Eye (tissue), 1 donor: ENCODE results near the gene ARHGAP8.

ENCODE experiments used
- DNase-seq: peaks from one replicate; pipeline ENCODE4 v3.0.0-alpha.2; 2015

Gene ARHGAP8

DNA sequence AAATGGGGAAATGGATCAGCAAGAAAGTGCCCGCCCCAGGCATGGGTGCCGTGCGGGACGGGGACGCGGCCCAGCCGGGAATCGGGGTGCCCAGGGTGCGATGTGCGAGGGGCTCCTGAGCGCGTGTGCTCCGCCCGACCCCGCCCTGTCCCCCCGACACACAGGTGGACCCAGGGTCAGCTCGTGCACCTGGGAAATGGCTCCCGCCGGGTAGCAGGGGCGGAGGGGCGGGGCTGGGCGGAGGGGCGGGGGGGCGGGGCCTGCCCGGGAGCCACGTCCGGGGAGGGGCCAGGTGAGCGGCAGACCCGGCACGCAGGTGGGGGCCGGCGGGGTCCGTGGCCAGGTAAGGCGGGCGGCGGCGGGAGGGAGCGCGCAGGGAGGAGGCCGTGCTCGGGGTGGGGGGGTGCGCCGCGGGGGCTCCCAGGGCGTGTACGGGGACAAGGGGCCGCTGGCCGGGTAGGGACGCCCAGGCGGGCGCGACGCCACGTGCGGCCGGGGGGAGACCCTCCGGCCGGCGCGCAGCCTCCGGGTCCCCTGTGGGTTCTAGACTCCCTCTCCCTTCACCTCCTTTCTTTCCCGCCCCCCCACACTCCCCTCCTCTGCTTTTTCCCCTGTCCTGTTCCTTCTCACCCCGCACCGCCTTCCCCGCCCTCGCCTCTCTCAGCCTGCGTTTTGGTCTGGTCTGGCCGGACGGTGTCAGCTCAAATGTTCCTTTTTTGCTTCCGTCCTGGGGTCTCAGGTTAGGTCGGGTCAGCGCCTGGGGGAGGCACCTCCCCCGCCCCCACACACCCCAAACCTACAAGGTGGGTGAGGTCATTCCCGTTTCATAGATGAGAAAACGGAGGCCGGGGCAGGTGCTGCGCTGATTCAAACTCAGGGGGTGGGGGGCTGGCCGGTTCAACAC, at the start of gene ARHGAP8:
Gene ARHGAP8 (plus strand): TSS at position 291 of the 904 bp plus-strand sequence. CDS start 33,953 bp downstream, outside the sequence.
- peak; percentile 26 for DNase-seq

DNA sequence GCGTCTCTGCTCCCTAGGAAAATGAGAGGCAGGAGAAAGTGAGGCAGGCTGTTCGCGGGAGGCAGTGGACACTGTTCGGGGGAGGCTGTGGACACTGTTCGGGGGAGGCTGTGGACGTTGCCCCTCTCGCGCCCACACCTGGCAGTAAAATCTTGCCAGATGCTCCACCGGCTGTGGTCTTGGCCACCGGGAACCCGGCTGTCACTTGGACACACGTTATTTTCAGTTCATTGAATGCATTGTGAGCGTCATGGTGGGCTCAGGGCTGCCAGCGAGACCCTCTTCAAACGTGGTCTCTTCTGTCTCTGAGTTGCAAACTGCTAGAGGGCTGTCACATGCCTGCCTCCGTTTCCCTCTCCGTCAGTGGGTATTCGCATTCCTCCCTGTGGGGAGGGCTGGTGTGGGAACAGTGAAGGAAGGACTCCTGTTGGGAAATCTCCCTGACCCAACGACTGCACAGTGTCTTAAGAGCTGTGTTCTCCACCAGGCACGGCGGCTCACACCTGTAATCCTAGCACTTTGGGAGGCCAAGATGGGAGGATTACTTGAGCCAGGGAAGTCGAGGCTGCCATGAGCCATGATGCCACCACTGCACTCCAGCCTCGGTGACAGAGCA, 49.0 kb upstream of the ARHGAP8 start:
- peak; percentile 85 for DNase-seq

DNA sequence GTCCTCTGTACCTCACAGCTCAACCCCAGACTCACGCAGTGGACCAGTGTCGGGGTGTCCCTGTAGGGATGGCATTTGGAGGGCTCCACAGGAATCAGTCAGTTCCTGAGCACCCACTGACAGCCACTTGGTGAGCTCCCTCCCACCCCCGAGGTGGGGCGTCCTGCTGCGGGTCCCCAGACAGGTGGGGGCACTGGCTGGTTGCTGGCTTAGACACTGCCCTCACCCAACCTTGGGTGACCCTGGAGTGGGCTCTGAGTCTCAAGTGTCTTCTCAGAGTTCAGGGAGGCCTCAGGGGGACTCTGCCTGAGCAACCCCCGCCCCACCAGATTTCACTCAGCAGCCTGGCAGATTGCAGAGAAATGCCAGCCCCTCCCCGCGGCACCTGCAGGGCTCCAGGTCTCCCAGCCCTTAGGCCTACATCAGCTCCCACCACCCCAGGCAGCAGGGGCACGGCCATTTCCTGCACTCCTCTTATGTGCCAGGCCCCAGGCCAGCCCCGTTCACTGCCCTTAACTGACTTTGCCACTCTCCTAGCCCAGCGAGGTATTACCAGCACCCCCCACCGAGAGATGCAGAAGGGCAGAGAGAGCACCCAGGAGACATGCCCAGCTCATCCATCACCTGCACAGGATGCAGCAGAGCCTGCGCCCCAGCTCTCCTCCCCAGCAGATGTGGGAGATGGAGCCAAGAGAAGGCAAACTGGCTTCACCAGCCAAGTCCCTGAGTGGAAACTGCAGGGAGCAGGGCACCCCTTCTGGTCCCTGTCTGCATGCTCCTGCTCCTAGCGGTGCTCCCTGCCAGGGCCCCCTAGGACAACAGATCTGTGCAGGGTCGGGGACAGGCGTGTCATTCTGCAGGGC, 48.0 kb upstream of the ARHGAP8 start:
- no peak for DNase-seq

DNA sequence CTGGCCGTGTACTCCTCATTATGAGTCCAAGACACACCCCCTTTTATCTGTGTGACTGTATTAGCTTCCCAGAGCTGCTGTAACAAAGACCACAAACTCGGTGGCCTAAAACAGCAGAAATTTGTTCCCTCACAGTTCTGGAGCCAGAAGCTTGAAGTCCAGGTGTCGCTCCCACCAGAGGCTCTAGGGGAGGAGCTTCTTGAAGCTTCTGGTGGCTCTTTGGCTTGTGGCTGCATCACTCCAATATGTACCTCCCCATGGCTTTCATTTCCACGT, 47.4 kb upstream of the ARHGAP8 start:
- no peak for DNase-seq

DNA sequence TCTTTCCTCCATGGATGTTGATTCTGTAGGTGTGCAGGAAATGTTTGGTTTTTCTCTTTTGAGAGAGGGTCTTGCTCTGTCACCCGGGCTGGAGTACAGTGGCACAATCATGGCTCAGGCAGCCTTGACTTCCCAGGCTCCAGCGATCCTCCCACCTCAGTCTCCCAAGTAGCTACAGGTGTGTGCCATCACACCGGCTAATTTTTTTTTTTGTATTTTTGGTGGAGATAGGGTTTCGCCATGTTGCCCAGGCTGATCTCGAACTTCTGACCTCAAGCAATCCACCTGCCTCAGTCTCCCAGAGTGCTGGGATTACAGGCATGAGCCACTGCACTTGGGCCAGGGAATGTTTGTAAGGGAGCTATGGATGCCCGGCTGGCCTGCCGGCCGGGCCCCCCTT, 45.9 kb upstream of the ARHGAP8 start:
- no peak for DNase-seq

DNA sequence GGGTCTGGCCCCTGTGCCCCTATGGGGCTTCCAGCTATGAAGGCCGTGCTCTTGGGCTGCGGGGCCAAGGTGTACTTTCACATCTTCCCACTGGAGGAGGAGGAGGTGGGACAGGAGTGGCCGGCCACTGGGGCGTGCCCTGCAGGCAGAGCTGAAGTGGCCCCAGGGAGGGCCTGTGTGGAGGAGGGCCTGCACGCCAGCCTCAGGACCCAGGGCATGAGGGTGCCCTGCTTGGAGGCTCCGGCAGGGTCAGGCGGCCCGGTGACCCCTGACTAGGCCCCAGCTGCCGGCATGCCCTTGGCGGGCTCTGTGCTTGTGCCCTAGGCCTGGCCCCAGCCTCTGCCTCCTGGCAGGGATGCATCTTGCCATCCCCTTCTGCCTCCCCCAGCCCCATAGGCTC, 45.2 kb upstream of the ARHGAP8 start:
- no peak for DNase-seq

DNA sequence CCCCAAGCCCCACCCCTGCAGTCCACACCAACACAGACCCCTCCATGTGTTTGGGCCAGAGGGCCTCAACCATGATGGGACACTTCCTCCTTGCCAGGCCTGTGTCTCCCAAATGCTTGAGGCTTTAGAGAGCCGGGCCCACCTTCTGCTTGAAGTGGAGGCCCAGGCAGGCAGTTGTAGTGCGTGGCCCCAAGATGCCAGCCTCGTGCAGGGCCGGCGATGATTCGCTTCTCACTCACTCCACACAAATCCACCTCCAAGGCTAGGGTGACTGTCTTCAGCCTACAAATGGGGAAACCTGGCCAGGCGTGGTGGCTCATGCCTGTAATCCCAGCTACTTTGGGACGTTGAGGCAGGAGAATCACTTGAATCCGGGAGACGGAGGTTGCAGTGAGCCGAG, 44.6 kb upstream of the ARHGAP8 start:
- DNase-seq: no peak

DNA sequence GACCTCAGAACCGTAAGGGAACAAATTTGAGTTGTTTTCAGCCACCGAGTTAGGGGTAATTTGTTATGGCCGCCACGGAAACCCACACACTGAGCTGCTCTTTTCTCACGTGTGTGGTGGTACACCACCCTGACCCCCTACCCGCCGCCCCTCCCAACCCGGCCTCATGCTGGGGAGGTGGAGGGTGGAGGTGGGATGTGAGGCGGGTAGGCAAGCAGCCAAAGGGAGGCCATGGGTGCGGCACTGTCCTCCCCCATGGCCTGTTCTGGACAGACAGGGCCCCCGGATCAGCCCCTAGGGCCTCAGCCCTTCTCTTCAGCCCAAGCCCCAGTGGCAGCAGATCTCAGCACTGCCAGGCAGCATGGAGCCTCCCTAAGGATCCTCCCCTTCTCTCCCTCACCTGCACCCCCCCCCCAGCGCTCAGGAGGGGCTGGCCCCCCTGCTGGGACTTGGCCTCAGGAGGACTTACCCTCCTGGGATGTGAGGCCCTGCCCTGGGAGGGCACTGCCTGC, 42.4 kb upstream of the ARHGAP8 start:
- DNase-seq: no peak

DNA sequence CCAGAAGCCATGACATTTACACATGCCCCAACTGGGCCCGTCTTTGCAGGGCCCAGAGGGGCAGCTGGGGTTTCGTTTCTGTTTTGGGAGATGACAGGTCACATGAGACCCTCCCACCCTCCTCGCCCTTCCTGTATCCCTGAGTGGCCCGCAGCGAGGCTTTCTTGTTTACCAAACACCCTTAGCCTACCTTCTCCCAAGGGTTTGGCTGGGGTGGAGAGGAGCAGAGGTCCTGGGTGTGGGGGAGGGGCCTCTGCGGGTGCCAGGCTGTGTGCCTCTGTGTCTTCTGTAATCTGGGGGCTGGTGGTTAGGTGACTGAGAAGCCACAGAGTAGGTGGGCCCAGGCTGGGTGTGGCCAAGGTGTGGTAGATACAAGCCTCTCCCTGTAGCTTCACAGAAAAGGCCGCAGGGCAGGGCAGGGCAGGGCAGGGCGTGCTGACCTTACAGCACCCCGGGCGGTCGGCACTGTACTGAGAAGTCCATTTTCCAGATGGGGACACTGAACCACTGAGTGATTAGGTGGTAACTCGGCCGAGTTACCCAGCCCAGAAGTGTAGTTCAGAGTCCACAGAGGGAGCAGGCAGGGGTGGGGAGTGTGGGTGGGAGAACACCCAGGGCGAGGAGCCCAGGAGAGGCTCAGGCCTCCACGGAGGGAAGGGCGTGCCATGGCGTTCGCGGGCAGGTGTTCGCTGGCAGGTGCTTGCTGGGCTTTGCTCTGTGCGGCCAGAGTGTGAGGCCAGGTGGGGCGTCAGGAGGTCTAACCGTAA, 41.7 kb upstream of the ARHGAP8 start:
- no peak for DNase-seq

DNA sequence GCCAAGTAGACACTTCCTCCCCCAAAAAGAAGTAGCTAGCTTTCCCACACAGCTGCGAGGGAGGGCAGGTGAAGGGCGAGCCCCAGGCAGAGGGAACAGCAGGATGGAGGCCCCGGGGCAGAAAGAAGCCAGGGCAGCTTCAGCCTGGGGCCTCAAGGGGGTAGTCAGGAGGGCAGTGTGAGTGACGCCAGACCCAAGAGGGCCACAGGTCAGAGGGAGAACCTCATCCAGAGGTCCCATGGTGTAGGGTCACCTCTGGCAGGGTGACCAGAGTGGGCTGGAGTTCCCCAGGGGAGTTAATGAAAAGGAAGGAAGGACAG, 41.2 kb upstream of the ARHGAP8 start:
- DNase-seq: no peak

DNA sequence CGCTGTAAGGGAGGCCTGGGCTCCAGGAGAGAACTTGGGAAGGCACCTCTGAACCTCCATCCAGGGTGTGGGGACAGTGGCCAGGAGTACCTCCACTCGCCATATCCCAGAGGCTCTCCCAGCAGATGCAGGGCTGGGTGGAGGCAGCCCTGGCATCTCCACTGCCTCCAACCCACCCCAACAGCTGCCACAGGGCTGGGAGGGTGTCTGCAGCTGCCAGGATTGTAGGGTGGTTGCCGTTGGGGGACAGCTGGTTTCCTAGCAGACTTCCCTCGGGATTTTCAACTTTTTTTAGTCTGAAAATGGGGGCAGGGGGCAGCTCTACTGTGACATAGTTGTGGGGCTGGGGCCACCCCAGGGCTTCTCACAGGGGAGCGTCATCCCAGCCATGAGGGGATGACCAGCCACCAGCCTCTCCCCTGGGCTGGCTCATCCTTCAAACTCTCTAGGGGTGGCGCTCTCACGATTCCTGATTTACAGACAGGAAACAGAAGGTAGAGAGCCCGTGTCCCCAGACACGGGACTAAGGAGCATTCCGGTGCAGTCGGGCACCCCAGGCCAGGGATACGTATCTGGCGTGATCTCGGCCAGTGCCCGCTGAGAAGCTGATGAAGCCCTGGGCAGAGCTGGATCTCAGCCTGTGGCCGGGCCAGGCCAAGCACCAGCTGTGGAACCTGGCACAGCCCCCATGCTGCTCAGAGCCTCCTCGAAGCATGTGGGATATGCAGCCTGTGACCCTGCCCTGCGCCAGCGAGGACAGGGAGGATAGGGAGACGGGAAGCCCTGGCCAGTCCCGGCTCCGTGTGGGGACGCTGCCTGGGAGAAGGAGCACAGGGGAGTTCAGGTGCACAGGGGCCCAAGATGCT, 40.5 kb upstream of the ARHGAP8 start:
- DNase-seq: no peak

DNA sequence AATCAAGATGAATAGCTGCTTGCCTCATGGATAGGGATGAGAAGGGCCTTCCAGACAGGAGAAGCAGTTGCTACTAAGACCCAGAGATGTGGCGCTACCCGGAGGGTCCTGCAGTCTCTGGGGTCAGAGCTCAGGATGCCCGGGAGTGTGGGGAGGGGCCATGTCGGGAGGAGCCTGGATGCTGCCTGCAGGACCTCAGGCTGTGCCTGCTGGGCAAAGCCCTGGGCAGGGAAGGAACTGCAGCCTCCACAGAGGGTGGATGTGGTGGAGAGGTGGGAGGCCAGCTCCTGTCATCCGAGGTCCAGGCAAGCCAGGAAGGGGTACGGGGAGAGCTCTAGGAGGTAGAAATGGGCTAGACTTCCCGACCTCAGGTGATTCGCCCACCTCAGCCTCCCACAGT, 39.4 kb upstream of the ARHGAP8 start:
- DNase-seq: no peak

DNA sequence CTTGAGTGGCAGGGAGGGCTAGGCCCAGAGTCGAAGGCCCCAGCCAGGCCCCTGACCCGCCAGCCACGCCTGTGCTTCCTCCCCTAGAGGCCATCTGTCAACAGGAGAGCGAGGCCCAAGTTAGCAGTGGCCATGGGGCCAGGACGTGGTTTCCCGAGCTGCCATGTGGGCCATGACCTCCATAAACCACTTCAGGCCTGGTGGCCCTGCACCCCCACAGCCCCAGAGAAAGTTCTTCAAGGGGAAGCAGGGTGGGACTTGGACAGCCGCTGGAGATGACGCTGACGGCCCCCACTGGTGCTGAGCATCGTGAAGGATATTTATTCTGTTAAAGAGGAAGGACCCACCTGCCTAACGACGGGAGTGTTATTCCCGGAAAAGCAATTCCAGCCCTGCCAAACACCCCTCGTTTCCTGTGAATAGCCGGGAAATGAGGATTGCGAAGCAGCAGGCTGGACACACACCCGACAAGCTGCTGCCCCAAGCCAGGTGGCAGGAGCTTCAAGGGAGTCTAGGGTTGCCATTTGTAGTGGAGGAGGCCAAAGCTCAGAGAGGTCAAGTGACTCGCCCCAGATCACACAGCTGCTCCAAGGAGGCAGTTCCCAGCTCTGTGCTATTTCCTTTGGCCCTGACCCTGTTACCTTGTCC, 37.5 kb upstream of the ARHGAP8 start:
- DNase-seq: no peak

DNA sequence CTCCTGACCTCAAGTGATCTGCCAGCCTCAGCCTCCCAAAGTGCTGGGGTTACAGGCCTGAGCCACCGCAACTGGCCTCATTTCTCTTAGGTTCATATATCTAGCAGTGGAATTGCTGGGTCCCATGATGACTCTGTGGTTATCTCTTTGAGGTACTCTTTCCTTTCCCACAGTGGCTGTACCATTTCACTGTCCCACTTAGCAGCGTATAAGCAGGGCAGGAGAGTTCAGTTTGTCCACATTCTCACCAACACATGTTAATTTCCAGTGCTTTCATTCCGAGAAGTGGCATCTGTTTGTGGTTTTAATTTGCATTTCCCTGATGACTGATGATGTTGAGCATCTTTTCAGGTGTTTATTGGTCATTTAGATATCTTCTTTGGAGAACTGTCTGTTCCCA, 34.0 kb upstream of the ARHGAP8 start:
- DNase-seq: no peak

DNA sequence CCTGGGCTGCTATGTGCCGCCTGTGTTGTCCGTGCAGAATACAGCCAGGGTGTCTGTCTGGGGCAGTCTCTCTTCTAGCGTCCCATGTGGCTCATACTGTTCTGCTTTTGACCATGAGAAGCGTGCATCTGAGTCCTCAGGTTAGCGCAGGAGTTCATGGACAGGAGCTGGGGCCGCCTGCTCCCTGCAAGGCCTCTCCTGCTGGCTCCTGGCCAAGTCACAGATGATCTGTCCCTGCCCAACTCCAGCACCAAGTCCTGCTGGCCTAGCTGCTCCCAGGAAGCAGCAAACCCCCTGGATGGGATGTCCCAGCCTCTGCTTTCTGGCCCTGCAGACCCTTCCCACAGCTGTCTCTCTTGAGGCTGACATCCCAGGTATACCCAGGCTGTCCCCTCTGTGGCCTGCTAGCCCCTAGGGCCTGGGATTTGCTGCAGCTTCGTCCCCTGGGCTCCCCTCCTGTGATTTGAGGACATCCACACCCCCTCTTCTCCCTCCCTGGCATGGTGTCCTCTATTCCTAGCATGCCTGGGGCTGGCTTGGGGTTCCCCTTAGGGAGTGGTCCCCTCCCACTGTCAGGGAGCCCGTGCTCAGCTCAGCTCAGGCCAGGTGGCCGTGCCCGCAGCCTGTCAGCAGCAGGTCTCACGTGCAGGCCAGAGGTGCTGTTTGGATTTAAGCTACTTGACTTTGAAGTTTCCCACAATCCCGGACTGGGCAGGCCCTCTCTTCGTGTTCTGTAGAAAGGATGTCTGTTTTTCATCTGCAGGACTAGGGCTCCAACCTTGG, 32.6 kb upstream of the ARHGAP8 start:
- DNase-seq: peak; percentile 52

DNA sequence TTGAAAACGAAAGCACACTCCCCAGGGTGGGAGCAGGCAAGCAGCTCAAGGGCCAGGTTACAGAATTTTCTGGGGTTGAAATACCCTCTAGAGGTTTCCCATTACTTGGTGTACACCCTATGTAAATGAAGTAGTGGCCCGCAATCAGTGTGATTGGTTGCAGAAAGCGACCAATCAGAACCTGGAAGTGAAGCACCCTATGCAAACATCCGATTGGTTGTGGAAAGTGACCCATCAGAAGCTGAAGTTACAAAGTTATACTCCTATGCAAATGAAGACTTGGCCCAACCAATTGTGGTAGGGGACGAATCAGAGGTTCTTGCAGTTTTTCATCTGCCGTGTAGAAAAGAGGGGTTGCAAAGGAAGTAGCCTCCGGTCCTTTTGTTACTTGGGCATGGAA, 31.2 kb upstream of the ARHGAP8 start:
- no peak for DNase-seq

DNA sequence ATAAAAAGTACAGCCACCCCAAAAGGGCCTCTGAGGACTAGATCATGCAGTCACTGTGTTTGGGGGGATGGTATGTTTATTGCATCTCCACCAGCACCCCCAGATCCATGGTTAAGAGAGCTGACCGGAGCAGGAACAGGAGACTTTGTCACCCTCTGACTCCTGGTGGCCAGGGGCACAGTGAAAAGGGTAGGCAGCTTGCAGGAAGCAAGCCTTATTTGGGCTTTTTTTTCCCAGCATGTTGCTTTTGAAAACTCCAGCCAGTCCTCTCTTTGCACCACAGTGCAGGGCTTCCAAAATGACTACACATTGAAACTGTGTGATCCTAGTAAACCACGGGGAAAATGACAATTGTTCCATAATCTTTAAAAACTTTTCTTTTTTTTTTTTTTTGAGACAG, 29.8 kb upstream of the ARHGAP8 start:
- DNase-seq: no peak

DNA sequence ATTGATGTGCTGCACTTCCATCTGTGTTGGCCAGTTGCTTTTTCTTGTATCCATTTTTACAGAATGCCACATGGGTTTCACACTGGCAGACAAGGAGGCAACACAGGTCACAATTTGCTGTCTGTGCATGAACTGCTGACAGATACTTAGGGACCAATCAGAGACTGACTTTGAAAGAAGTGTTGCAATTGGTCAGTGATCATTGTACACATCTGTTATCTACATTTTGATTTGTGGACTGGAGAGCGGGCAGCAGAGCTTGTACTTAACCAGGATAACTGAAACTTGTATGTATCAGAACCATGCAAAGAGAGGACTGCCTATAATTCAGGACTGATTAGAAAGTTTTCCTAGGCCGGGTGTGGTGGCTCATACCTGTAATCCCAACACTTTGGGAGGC, 28.6 kb upstream of the ARHGAP8 start:
- no peak for DNase-seq

DNA sequence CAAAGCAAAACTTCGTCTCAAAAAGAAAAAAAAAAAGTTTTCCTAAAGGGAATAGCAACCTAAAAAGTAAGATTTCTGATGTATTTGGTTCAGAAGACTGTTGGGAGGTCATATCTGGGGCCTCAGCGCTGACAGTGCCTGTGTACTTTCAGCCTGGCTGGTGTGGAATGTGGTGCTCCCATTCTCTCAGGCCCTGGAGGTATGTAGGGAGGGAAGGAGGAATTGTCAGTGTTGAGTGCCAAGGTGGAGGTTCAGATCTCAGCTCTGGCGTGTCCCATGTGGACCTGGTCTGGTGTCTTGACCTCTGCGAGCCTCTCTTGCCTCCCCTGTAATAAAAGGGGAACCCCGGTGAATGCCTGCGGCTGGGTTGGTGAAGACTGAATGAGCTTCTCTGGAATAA, 28.0 kb upstream of the ARHGAP8 start:
- DNase-seq: no peak

DNA sequence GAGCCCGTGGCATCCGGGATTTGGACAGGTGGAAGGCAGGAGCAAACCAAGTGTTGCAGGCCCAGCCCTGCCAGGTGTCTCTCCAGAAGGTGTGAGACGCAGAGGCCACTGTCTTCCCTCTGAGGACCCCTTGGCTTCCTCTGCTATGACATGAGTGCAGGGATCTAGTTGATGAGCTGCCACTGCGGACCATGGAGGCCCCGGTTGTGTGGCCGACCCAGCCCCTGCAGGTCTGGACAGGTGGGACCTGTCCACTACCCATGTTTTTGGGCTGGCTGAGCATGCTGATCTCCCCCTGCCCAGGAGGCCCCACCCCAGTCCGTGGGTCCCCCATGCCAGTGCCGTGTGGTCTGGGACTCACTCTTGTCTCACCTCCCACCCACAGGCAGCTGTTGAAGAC, 27.5 kb upstream of the ARHGAP8 start:
- no peak for DNase-seq

DNA sequence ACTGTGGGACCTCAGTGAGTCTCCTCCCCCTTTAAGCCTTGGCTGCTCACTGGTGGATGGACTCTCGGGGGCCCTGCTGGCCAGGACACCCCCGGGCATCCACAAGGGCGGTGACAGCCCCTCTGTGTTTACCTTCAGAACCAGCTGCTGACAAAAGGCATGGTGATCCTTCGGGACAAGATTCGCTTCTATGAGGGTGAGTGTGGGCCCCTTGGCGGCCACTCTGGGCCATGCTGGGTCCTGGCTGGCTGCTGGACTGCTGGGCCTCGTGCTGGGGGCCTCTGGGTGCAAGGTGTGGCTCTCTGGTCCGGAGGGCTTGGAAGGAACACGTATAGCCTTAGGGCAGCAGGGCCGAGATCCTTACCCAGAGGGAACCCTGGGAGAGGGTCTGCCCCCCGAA, 25.9 kb upstream of the ARHGAP8 start:
- DNase-seq: no peak
